Mesothelial cell of epicardium (in vitro differentiated cells): Measurements from ENCODE around the gene PACS1. TPM values are rescaled to one million over a fixed set of nuclear protein-coding genes. Genes with fewer than 3 reads are reported as not detected.
A peak's percentile ranks its signal among the peaks of the same experiment; 100 is the strongest.

ENCODE experiments used
- DNase-seq, 2 experiments: peaks; one replicate each; pipeline ENCODE4 v3.0.0; 2021; ENCODE audit warnings: low spot score in 2 of 2; ENCODE audit not compliant: unreplicated experiment in 2 of 2
- H3K27ac Mint-ChIP-seq: 2 replicates; pipeline ENCODE4 v1.8.0; 2021; ENCODE audit warnings: mixed read lengths
- H3K27me3 Mint-ChIP-seq: 2 replicates; pipeline ENCODE4 v1.8.0; 2021; ENCODE audit warnings: low read depth, mixed read lengths
- H3K36me3 Mint-ChIP-seq: 2 replicates; pipeline ENCODE4 v1.8.0; 2021; ENCODE audit warnings: mixed read lengths
- H3K4me1 Mint-ChIP-seq: 2 replicates; pipeline ENCODE4 v1.8.0; 2021; ENCODE audit warnings: mixed read lengths
- H3K4me3 Mint-ChIP-seq: 2 replicates; pipeline ENCODE4 v1.8.0; 2021; ENCODE audit warnings: mild to moderate bottlenecking, moderate library complexity, mixed read lengths
- H3K9me3 Mint-ChIP-seq: 2 replicates; pipeline ENCODE4 v1.8.0; 2021; ENCODE audit warnings: mixed read lengths
- total RNA-seq: library from RNA; stranded (reverse); gene quantifications from 3 replicates; pipeline ENCODE4 v1.2.1, GENCODE V29; 2021
- TF ChIP-seq, protein P1 (sequence below): fragments of 200-600 bp; sonication (generic); IDR thresholded peaks from one replicate; pipeline ENCODE4 v1.5.0; 2021; ENCODE audit warnings: antibody characterized with exemption; ENCODE audit not compliant: unreplicated experiment

Gene PACS1
- total RNA-seq, 1 donor from 2014 or later: 87.0 TPM

GRCh38 chr11:66136752-66137123, 66.7 kb downstream of the PACS1 start:
- Mint-ChIP-seq H3K36me3 (no peaks in the 10 kb centered on the region), H3K27ac (peak overlapping the region; percentile 10), H3K4me3 (no peak overlapping the region), H3K27me3 (no peaks in the 10 kb centered on the region), H3K9me3 (no peaks in the 10 kb centered on the region), H3K4me1 (peaks cover 7% of the 10 kb centered on the region)
- TF ChIP-seq, protein P1, sequence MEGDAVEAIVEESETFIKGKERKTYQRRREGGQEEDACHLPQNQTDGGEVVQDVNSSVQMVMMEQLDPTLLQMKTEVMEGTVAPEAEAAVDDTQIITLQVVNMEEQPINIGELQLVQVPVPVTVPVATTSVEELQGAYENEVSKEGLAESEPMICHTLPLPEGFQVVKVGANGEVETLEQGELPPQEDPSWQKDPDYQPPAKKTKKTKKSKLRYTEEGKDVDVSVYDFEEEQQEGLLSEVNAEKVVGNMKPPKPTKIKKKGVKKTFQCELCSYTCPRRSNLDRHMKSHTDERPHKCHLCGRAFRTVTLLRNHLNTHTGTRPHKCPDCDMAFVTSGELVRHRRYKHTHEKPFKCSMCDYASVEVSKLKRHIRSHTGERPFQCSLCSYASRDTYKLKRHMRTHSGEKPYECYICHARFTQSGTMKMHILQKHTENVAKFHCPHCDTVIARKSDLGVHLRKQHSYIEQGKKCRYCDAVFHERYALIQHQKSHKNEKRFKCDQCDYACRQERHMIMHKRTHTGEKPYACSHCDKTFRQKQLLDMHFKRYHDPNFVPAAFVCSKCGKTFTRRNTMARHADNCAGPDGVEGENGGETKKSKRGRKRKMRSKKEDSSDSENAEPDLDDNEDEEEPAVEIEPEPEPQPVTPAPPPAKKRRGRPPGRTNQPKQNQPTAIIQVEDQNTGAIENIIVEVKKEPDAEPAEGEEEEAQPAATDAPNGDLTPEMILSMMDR: no peak
- no peak for DNase-seq

GRCh38 chr11:66139817-66140404, 69.8 kb downstream of the PACS1 start:
- H3K9me3 Mint-ChIP-seq: no peaks in the 10 kb centered on the region
- H3K36me3 Mint-ChIP-seq: peaks cover 2% of the 10 kb centered on the region
- H3K27me3 Mint-ChIP-seq: no peaks in the 10 kb centered on the region
- TF ChIP-seq, protein P1: no peak
- H3K4me3 Mint-ChIP-seq: no peak overlapping the region
- no peak overlapping the region for H3K27ac Mint-ChIP-seq
- H3K4me1 Mint-ChIP-seq: peaks cover 8% of the 10 kb centered on the region
- no peak for DNase-seq

- no peaks in the 10 kb centered on the region for H3K27me3 Mint-ChIP-seq
- H3K4me1 Mint-ChIP-seq: peaks cover 8% of the 10 kb centered on the region
- peaks cover 21% of the 10 kb centered on the region for H3K36me3 Mint-ChIP-seq
- no peak overlapping the region for H3K27ac Mint-ChIP-seq
- H3K4me3 Mint-ChIP-seq: no peak overlapping the region
- TF ChIP-seq, protein P1: no peak
- H3K9me3 Mint-ChIP-seq: peaks cover 14% of the 10 kb centered on the region
- no peak for DNase-seq
Measured at GRCh38 chr11:66142370-66143263, 72.5 kb downstream of the PACS1 start.

DNA sequence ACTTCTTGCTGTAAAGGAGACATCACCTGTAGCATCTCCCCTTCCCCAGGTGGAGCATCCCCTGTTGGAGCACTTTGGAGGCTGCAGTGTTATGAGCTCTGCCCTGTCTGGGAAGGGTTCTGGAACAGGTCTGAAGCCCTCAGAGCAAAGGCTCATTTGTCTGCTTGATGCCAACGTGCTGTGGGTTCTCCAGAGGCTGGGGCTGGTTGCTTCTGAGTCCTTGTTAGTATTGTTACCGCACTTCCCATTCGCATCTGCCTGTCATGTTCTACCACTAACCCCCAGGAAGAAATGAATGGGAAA, 73.1 kb downstream of the PACS1 start:
- Mint-ChIP-seq H3K36me3 (peaks cover 21% of the 10 kb centered on the region), H3K9me3 (peaks cover 14% of the 10 kb centered on the region), H3K4me3 (no peak overlapping the region), H3K27me3 (no peaks in the 10 kb centered on the region), H3K27ac (no peak overlapping the region), H3K4me1 (peaks cover 8% of the 10 kb centered on the region)
- DNase-seq: no peak
- TF ChIP-seq, protein P1: no peak

DNA sequence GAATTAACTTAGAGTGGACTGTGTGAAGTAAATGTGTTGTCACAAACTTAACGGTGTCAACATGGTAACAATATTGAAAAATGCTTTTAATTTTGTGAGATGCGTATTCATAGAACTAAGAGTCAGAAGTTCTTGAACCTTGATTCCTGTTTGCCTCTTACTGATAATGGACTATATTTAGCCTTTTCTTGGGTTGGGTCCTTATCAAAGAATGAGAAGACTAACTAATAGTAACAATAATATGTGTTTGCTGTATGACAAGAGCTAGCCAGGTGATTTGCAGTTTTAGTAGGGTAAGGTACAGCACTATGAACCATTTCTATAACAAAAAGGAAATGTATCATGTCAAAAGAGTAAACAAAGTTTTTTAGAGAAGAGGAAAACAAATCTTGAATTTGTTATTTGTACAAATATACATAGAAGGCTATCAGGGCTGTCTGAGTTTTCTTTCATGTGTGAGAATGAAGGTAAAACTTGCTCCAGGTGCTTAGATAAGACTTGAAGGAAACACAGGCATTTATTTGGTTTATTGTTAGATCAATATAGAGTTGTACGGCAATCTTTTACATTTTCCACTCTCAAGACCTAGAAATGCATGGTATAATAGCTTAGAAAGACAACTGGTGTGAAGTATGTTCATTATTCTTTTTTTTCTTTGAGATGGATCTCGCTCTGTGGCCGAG, 74.1 kb downstream of the PACS1 start:
- Mint-ChIP-seq H3K4me3 (no peak overlapping the region), H3K27ac (no peak overlapping the region)

More for the DNA sequence above, 74.1 kb downstream of the PACS1 start:
- H3K36me3 Mint-ChIP-seq: peaks cover 21% of the 10 kb centered on the region
- H3K4me1 Mint-ChIP-seq: peaks cover 8% of the 10 kb centered on the region
- DNase-seq: no peak
- no peaks in the 10 kb centered on the region for H3K27me3 Mint-ChIP-seq
- peaks cover 14% of the 10 kb centered on the region for H3K9me3 Mint-ChIP-seq
- TF ChIP-seq, protein P1: no peak
